GM20000 (cell line): Measurements from ENCODE around the gene RIOX2.

Experiments
- DNase-seq: peaks from one replicate; pipeline ENCODE4 v3.0.0; 2012; ENCODE audit warnings: low spot score
- CTCF ChIP-seq: IDR thresholded peaks from 2 replicates; pipeline ENCODE4 v1.5.1; 2012; ENCODE audit warnings: mild to moderate bottlenecking, control low read depth; ENCODE audit errors: extremely low read depth, missing control alignments

The RIOX2 gene

GRCh38 chr3:97974996-97975395 lies 2.8 kb upstream of the RIOX2 start:
- DNase-seq, result no peak

GRCh38 chr3:97972976-97973375 lies 745 bp upstream of the RIOX2 start:
- TF ChIP-seq CTCF, result no peak
- DNase-seq, result no peak

More at GRCh38 chr3:97974996-97975395, 2.8 kb upstream of the RIOX2 start:
- TF ChIP-seq CTCF, result no peak

GRCh38 chr3:97970956-97971620 lies 1.1 kb downstream of the RIOX2 start:
- peak; percentile 14 for DNase-seq
- TF ChIP-seq CTCF, result no peak

GRCh38 chr3:97970156-97970555 lies 2.1 kb downstream of the RIOX2 start:
- DNase-seq, result no peak
- no peak for TF ChIP-seq CTCF

GRCh38 chr3:97969541-97969940 lies 2.7 kb downstream of the RIOX2 start:
- TF ChIP-seq CTCF, result no peak
- no peak for DNase-seq

- TF ChIP-seq CTCF, result no peak
Measured at GRCh38 chr3:97968376-97968775, 3.9 kb downstream of the RIOX2 start.

GRCh38 chr3:97967966-97968365 lies 4.3 kb downstream of the RIOX2 start:
- no peak for DNase-seq

More at GRCh38 chr3:97968376-97968775, 3.9 kb downstream of the RIOX2 start:
- no peak for DNase-seq

More at GRCh38 chr3:97967966-97968365, 4.3 kb downstream of the RIOX2 start:
- TF ChIP-seq CTCF, result no peak
